A673 (cell line): ENCODE data around the gene MAP2K3. TPM values are rescaled to one million over a fixed set of nuclear protein-coding genes. Genes with fewer than 3 reads are reported as not detected.

Experiments
- BruUV-seq: library from RNA; stranded (reverse); fragments of 400-500 nt; replicated peaks from 2 replicates; lab custom pipeline; 2021; lab: Mats Ljungman, UMichigan
- CTCF ChIA-PET: fragments of 300-600 bp; sonication (Branson Sonifier 250); formaldehyde crosslinking; loops from one replicate; lab custom pipeline; 2022; ENCODE audit warnings: antibody characterized with exemption; lab: Charles Lee
- POLR2A ChIA-PET: fragments of 300-600 bp; sonication (Branson Sonifier 250); formaldehyde crosslinking; loops from one replicate; lab custom pipeline; 2022; ENCODE audit warnings: antibody characterized with exemption; ENCODE audit not compliant: low non-redundant PET; lab: Charles Lee
- DNase-seq: peaks from one replicate; pipeline ENCODE4 v3.0.0-alpha.2; 2015; ENCODE audit warnings: low spot score
- H3K27ac ChIP-seq: fragments of 200-600 bp; sonication (generic); 2 replicates; pipeline ENCODE4 v1.5.1; 2016; ENCODE audit warnings: mixed run types, low read depth, mild to moderate bottlenecking, mixed read lengths, antibody characterized with exemption, low read length; ENCODE audit not compliant: poor library complexity, severe bottlenecking
- H3K27me3 ChIP-seq: fragments of 200-600 bp; sonication (generic); replicated peaks from 2 replicates; pipeline ENCODE4 v1.6.1; 2017; ENCODE audit warnings: mixed run types, low read depth, mild to moderate bottlenecking, mixed read lengths, antibody characterized with exemption, low read length; ENCODE audit not compliant: insufficient read depth, poor library complexity
- H3K36me3 ChIP-seq: fragments of 200-600 bp; sonication (generic); 2 replicates; pipeline ENCODE4 v1.6.1; 2016; ENCODE audit warnings: mixed run types, mild to moderate bottlenecking, mixed read lengths, antibody characterized with exemption, low read length; ENCODE audit not compliant: insufficient read depth, poor library complexity, severe bottlenecking
- H3K4me1 ChIP-seq: fragments of 200-600 bp; sonication (generic); 2 replicates; pipeline ENCODE4 v1.6.1; 2017; ENCODE audit warnings: mixed run types, mild to moderate bottlenecking, mixed read lengths, antibody characterized with exemption, low read length; ENCODE audit not compliant: insufficient read depth, poor library complexity, severe bottlenecking
- H3K4me3 ChIP-seq: fragments of 200-600 bp; sonication (generic); 2 replicates; pipeline ENCODE4 v1.5.1; 2016; ENCODE audit warnings: low read depth, mixed run types, mild to moderate bottlenecking, mixed read lengths, low read length; ENCODE audit not compliant: poor library complexity, severe bottlenecking
- H3K9me3 ChIP-seq: fragments of 200-600 bp; sonication (generic); 2 replicates; pipeline ENCODE4 v1.6.1; 2016; ENCODE audit warnings: mixed run types, low read depth, mild to moderate bottlenecking, mixed read lengths, antibody characterized with exemption, low read length; ENCODE audit not compliant: poor library complexity, severe bottlenecking
- CTCF ChIP-seq: fragments of 300-800, 200-600 bp; sonication (generic); conservative IDR thresholded peaks from 2 replicates; pipeline ENCODE4 v1.5.1; 2017; ENCODE audit warnings: low read depth, mild to moderate bottlenecking, antibody characterized with exemption, low read length, moderate library complexity, mixed read lengths
- EZH2 ChIP-seq: fragments of 200-600 bp; sonication (generic); IDR thresholded peaks from 2 replicates; pipeline ENCODE4 v1.6.1; 2017; ENCODE audit warnings: borderline replicate concordance, low read depth, mild to moderate bottlenecking, mixed read lengths, antibody characterized with exemption, low read length; ENCODE audit not compliant: poor library complexity, severe bottlenecking
- intact Hi-C: fragments of 100-400 bp; cut with micrococcal nuclease; formaldehyde crosslinking; loops from one replicate; pipeline ENCODE4 v1.10.0; 2022; ENCODE audit not compliant: unreplicated experiment
- total RNA-seq: library from RNA; stranded (reverse); gene quantifications from 2 replicates; pipeline ENCODE4 v1.2.3, GENCODE V29; 2021

The MAP2K3 gene
- total RNA-seq, 1 experiment from 2014 or later, result 44.0 TPM

- Histone ChIP-seq H3K27ac (no peak overlapping the region), H3K9me3 (no peaks in the 10 kb centered on the region), H3K27me3 (no peaks in the 10 kb centered on the region), H3K36me3 (no peaks in the 10 kb centered on the region), H3K4me1 (no peaks in the 10 kb centered on the region), H3K4me3 (no peak overlapping the region)
- no peak for TF ChIP-seq CTCF
- no peak for TF ChIP-seq EZH2
- ChIA-PET CTCF (no interaction called here), POLR2A (no interaction called here)
- no peak for DNase-seq
- no TSS peak for BruUV-seq
- intact Hi-C loops, result no loop called here
These were observed 35.3 kb upstream of the MAP2K3 start for GRCh38 chr17:21249086-21249795.

- H3K4me3 ChIP-seq, result no peak overlapping the region
- no peaks in the 10 kb centered on the region for H3K27me3 ChIP-seq
- no peaks in the 10 kb centered on the region for H3K9me3 ChIP-seq
- no TSS peak for BruUV-seq
- no peak for DNase-seq
- H3K27ac ChIP-seq, result no peak overlapping the region
- intact Hi-C loops, result no loop called here
- ChIA-PET CTCF (no interaction called here), POLR2A (no interaction called here)
- no peaks in the 10 kb centered on the region for H3K36me3 ChIP-seq
- no peaks in the 10 kb centered on the region for H3K4me1 ChIP-seq
- TF ChIP-seq EZH2 (no peak), CTCF (0 out of 2 replicates have a peak, but pooled peaks have one; percentile 12)
These were observed 34.4 kb upstream of the MAP2K3 start for GRCh38 chr17:21249920-21250703.

GRCh38 chr17:21250854-21251253 lies 33.7 kb upstream of the MAP2K3 start:
- intact Hi-C loops, result no loop called here
- POLR2A ChIA-PET, result no interaction called here
- no TSS peak for BruUV-seq
- Histone ChIP-seq H3K4me1 (no peaks in the 10 kb centered on the region), H3K27ac (no peak overlapping the region), H3K9me3 (no peaks in the 10 kb centered on the region), H3K36me3 (no peaks in the 10 kb centered on the region), H3K27me3 (no peaks in the 10 kb centered on the region), H3K4me3 (no peak overlapping the region)
- TF ChIP-seq CTCF (no peak), EZH2 (no peak)
- CTCF ChIA-PET, result interaction anchor here (0.6 kb wide), 1 partner anchor 25 kb away, joined by 7 read pairs; no protein-coding TSS in a partner anchor
- no peak for DNase-seq
